Measurements from ENCODE around the gene IGFBP7.

Gene IGFBP7

GRCh38 chr4:57042711-57043169 lies 67.4 kb downstream of the IGFBP7 start:
- DNase-seq (ENCODE audit: low read depth in 2 of 2), result no peak

DNA sequence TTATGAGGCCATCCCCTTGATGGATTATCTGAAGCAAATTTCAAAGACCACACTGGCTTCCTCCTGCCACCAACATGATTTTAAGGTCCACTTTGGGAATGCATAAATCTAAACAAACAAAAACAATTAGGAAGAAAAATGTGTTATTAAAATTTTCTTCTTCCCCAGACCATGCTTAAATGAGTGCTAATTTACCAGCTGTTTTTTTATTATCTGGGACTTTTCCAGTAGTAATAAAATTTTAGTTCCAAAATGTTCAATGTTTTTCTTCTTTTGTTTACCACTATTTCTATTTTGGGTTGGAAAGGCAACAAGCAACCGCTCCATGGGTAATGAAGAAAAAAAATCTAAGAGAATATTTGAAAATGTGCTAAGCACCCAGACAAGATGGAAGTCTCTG lies 69.2 kb downstream of the IGFBP7 start:
- DNase-seq (ENCODE audit: low read depth in 2 of 2), result no peak

DNA sequence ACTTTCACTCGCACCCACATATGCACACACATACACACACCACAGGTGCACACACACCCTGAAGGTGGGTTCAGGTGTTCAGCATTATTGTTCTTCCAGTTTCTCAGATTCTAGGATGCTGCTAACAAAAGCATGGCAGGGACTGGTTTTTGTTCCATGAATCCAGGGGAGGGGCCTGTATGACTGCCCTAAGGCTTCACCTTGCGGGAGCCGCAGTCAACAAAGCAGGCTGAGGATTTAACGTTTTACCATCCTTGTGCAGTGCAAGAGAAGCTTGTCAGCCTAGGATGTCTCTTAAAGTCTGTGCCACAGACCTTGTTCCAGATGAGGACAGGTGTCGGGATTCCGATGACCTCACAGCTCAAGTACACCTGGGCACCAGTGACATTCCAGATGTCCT lies 69.7 kb downstream of the IGFBP7 start:
- no peak for DNase-seq (ENCODE audit: low read depth in 2 of 2)

- no peak for DNase-seq (ENCODE audit: low read depth in 2 of 2)
Observed at GRCh38 chr4:57039345-57039744, 70.8 kb downstream of the IGFBP7 start.

DNA sequence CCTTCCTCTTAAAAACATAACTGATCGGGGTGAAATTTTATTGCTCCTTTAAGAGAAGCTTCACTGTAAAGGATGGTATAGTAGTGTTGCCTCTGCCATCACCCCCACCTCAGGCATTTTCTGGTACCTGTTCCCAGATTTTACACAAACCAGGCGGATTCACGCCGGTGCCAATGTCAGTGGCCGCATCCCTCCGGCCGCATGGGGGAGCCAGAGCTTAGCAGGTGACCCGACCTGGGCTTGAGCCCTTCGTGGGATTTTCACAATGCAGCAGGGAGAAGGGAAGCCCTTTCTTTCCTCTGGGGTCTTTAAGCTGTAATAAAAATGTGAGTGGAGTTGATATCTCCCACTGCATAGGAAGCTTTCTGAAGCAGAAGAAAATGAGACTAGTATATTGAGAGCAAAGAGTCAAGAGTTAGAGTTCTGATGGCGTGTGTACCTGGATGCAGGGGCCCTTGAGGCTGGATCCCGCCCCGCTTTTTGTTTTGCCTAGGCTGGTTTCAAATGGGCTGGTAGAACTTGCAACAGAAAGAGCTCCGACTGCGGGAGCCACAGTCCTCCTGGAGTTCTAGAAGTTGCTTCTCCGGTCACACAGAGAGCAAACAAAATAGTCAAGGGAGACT lies 72.1 kb downstream of the IGFBP7 start:
- DNase-seq (ENCODE audit: low read depth in 2 of 2), result no peak

GRCh38 chr4:57034520-57034919 lies 75.7 kb downstream of the IGFBP7 start:
- no peak for DNase-seq (ENCODE audit: low read depth in 2 of 2)

GRCh38 chr4:57023104-57023503 lies 87.1 kb downstream of the IGFBP7 start:
- DNase-seq (ENCODE audit: low read depth in 2 of 2), result no peak

DNA sequence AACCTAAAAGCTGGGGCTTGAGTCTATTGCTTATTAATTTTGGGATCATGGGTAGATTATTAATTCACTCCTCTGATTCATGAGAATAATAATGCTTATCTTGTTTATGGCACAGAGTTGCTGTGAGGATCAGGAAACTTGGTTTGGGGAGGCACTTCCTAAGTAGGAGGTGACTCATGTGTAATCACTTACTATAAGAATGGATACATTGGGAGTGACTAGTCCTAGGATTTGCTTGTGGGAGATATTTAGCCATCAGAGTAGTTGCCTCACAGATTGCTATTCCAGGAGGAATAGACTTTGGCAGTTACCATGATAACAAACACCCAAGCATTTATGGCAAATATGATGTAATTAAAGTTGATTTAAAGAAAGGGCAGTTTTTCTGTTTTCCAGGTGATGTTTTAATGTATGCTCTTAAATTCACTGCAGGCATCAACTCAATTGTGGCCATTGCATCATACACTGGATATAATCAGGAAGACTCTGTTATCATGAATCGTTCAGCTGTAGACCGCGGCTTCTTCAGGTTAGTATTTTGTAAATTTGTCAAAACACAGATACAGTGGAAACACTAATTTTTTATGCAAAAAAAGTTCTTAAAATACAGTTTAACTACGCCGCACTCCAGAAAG lies 89.6 kb downstream of the IGFBP7 start:
- DNase-seq (ENCODE audit: low read depth in 2 of 2), result no peak

DNA sequence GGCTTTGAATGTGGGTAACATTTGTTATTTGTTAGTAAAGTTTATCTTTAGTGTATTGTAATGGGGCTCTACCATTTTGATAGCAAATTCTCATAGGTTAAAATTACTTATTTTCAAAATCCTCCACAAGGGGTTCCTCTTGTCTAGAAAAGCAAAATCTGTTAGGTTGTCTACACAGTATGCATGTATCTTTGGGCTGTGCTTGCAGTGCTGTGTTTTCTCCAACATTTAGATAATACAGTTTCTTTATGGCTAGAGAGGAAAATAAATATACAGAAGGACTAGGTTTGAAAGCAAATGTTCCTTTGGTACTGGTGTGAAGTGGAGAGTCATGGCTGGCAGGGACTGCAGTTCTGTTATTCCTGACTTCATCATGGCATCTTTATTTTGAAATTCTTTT lies 91.2 kb downstream of the IGFBP7 start:
- no peak for DNase-seq (ENCODE audit: low read depth in 2 of 2)

DNA sequence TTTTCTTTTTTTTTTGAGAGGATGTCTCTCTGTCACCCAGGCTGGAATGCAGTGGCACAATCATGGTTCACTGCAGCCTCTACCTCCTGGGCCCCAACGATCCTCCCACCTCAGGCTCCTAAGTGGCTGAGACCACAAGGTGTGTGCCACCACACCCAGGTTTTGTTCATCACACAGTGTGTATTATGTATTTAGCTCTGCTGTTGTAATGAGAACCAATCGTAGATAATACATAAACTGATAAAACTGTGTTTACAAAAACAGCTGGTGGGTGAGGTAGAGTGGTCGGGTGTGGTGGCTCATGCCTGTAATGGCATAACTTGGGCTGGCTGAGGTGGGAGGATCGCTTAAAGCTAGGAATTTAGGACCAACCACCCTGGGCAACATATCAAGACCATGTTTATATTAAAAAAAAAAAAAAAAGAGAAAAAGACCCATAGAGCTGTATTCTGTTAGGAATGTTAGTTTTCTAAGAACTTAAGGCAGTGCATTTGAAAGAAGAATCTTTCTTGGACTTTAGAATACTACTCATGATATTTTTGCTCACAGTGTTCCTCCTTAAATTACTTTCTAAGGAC lies 96.6 kb downstream of the IGFBP7 start:
- DNase-seq (ENCODE audit: low read depth in 2 of 2), result no peak

DNA sequence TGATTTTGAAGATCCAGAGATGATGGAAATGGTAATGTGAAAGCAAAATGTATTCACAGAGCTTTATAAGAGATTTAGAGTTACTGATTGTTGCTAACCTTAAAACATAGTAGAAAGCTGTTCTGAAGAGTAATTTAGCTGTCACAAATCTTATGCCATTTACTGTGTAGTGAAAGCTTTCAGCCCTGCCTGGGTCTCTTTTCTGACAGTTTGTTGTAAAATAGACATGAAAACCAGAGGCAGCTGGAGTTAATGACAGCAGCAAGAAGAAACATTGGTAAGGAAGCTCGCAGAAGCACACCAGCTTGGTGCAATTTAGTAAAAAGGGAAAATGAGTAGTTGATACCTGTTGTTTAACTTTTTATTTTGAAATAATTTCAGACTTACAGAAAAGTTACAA lies 110.4 kb downstream of the IGFBP7 start:
- DNase-seq (ENCODE audit: low read depth in 2 of 2), result no peak

DNA sequence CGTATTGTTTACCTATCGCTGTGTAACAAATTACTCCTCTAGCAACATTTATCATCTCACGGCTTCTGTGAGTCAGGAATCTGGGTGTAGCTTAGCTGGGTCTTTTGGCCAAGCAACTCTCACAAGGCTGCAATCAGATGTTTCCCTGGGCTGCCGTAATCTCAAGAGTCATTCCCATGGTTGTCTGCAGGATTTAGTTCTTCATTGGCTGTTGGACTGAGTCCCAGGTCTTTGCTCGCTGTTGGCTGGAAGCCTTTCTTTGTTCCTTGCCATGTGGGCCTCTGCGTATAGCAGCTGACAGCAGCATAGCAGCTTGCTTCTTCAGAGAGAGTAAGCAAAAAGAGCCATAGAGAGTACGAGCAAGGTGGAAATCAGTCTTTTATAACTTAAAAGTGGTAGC lies 114.7 kb downstream of the IGFBP7 start:
- no peak for DNase-seq (ENCODE audit: low read depth in 2 of 2)

- DNase-seq (ENCODE audit: low read depth in 2 of 2), result no peak
Observed at GRCh38 chr4:56990109-56990905, 119.9 kb downstream of the IGFBP7 start.

DNA sequence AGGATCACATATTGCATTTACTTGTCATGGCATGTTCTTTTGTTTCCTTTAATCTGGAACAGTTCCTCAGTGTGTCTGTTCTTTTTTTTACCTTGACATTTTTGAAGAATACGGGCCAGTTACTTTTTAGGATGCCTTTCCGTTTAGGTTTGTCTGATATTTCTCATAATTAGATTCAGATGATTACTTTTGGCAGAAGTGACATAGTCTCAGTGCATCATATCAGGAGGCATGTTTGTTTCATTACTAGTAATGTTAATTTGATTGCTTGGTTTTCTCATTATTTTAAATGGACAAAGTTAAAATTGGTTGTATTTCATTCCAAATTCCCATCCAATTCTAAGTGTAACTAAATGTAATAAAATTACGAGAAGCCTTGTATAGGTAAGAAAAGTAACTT lies 123.2 kb downstream of the IGFBP7 start:
- DNase-seq (ENCODE audit: low read depth in 2 of 2), result no peak

DNA sequence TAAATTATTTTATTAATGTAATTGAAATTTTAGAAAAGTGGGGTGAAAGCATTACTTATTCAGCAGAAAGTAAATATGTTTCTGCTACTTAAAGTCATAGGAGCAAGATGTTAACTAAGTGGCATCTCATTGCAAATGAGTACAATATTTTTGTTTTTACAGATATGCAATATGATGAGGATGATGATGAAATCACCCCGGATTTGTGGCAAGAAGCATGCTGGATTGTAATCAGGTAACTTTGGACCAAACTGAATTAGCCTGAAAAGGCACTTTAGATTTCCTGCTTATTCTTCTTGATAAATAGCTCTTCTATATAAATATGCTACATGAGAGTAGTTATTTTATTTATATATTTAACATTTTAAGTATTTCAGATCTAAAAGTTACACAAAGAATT lies 124.0 kb downstream of the IGFBP7 start:
- DNase-seq (ENCODE audit: low read depth in 2 of 2), result no peak

GRCh38 chr4:56981795-56982201 lies 128.4 kb downstream of the IGFBP7 start:
- no peak for DNase-seq (ENCODE audit: low read depth in 2 of 2)

All from stimulated activated CD8-positive, alpha-beta memory T cell treated with anti-CD3 and anti-CD28 coated beads, Interleukin-7, amount 100 ng/mL, for 1 hour (primary cell).